DOHH2 (cell line): ENCODE measurements around the gene AP4B1.

Source experiments
- H3F3A ChIP-seq: fragments of 200-600 bp; sonication (generic), shearing (Covaris generic); 2 replicates; pipeline ENCODE4 v1.6.0; 2016; ENCODE audit warnings: antibody characterized with exemption, mild to moderate bottlenecking; ENCODE audit not compliant: control insufficient read depth, insufficient read depth
- H3K27ac ChIP-seq: fragments of 200-600 bp; sonication (generic); 2 replicates; pipeline ENCODE4 v1.5.1; 2014; ENCODE audit warnings: low read depth, mild to moderate bottlenecking, low read length, moderate library complexity
- H3K27me3 ChIP-seq: fragments of 200-600 bp; sonication (generic); 2 replicates; pipeline ENCODE4 v1.6.1; 2014; ENCODE audit warnings: mild to moderate bottlenecking, low read length, mixed read lengths; ENCODE audit not compliant: control insufficient read depth
- H3K36me3 ChIP-seq: fragments of 200-600 bp; sonication (generic); 2 replicates; pipeline ENCODE4 v1.6.1; 2014; ENCODE audit warnings: mild to moderate bottlenecking, low read length, moderate library complexity, mixed read lengths; ENCODE audit not compliant: control insufficient read depth
- H3K4me1 ChIP-seq: fragments of 200-600 bp; sonication (generic); 2 replicates; pipeline ENCODE4 v1.6.1; 2014; ENCODE audit warnings: mild to moderate bottlenecking, low read length, mixed read lengths; ENCODE audit not compliant: control insufficient read depth
- H3K4me2 ChIP-seq: fragments of 200-600 bp; sonication (generic); 2 replicates; pipeline ENCODE4 v1.6.0; 2014; ENCODE audit warnings: mild to moderate bottlenecking, low read length, moderate library complexity
- H3K4me3 ChIP-seq: fragments of 200-600 bp; sonication (generic); 2 replicates; pipeline ENCODE4 v1.5.1; 2014; ENCODE audit warnings: mild to moderate bottlenecking, low read length, mixed read lengths
- H3K79me2 ChIP-seq: fragments of 200-600 bp; sonication (generic); 2 replicates; pipeline ENCODE4 v1.6.1; 2014; ENCODE audit warnings: mild to moderate bottlenecking, low read length, mixed read lengths; ENCODE audit not compliant: control insufficient read depth
- H3K9me2 ChIP-seq: fragments of 200-600 bp; sonication (generic); replicated peaks from 2 replicates; pipeline ENCODE4 v1.6.1; 2014; ENCODE audit warnings: mild to moderate bottlenecking, low read length, mixed read lengths; ENCODE audit not compliant: control insufficient read depth
- H3K9me3 ChIP-seq: fragments of 200-600 bp; sonication (generic); 2 replicates; pipeline ENCODE4 v1.6.1; 2014; ENCODE audit warnings: antibody characterized with exemption, low read length, mixed read lengths; ENCODE audit not compliant: control insufficient read depth, insufficient read depth
- H4K20me1 ChIP-seq: fragments of 200-600 bp; sonication (generic); 2 replicates; pipeline ENCODE4 v1.6.0; 2014; ENCODE audit warnings: low read depth, mild to moderate bottlenecking, antibody characterized with exemption, low read length, moderate library complexity; ENCODE audit not compliant: control insufficient read depth, insufficient read depth
- EZH2phosphoT487 ChIP-seq: fragments of 200-600 bp; sonication (generic); IDR thresholded peaks from 2 replicates; pipeline ENCODE4 v1.6.1; 2017; ENCODE audit warnings: borderline replicate concordance, mild to moderate bottlenecking, antibody characterized with exemption, low read length, moderate library complexity, mixed read lengths
- TF ChIP-seq, protein P1 (sequence below): fragments of 200-600 bp; sonication (generic); IDR thresholded peaks from one replicate; pipeline ENCODE4 v1.5.1; 2014; ENCODE audit warnings: antibody characterized with exemption, mild to moderate bottlenecking, low read depth, low read length; ENCODE audit not compliant: poor library complexity, severe bottlenecking

The AP4B1 gene

DNA sequence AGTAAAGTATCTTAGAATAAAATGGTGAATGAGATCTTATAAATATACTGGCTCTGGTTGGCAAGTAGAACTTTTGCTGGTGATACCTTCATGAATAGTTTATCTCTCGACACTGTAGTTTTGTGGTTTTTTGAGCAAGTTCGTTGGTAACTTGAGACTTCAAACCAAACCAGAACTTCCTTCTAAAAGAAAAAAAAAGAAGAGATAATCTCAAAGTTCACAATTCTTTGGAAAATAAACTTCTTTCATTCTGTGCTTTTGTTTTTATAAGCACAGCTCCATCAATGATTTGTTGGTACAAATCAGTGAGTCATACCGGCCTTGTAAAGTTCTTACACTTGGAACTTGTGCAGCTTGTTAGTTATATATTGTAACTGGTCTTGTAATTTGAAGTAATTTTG, 26.9 kb upstream of the AP4B1 start:
- no peaks in the 10 kb centered on the region for H3K9me2 ChIP-seq
- peaks cover 8% of the 10 kb centered on the region; the same call in 1 of the 2 replicates for H3K36me3 ChIP-seq
- H3K4me2 ChIP-seq, result peak overlapping the region; percentile 93
- peaks cover 14% of the 10 kb centered on the region for H3F3A ChIP-seq
- H3K27me3 ChIP-seq, result no peaks in the 10 kb centered on the region
- peaks cover 15% of the 10 kb centered on the region; the same call in 1 of the 2 replicates for H4K20me1 ChIP-seq
- no peaks in the 10 kb centered on the region for H3K9me3 ChIP-seq
- H3K27ac ChIP-seq, result no peak overlapping the region
- peaks cover 76% of the 10 kb centered on the region for H3K79me2 ChIP-seq
- peak overlapping the region; percentile 96 for H3K4me3 ChIP-seq
- H3K4me1 ChIP-seq, result peaks cover 43% of the 10 kb centered on the region
- TF ChIP-seq, protein P1, sequence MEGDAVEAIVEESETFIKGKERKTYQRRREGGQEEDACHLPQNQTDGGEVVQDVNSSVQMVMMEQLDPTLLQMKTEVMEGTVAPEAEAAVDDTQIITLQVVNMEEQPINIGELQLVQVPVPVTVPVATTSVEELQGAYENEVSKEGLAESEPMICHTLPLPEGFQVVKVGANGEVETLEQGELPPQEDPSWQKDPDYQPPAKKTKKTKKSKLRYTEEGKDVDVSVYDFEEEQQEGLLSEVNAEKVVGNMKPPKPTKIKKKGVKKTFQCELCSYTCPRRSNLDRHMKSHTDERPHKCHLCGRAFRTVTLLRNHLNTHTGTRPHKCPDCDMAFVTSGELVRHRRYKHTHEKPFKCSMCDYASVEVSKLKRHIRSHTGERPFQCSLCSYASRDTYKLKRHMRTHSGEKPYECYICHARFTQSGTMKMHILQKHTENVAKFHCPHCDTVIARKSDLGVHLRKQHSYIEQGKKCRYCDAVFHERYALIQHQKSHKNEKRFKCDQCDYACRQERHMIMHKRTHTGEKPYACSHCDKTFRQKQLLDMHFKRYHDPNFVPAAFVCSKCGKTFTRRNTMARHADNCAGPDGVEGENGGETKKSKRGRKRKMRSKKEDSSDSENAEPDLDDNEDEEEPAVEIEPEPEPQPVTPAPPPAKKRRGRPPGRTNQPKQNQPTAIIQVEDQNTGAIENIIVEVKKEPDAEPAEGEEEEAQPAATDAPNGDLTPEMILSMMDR, result no peak
- no peak for TF ChIP-seq EZH2phosphoT487

DNA sequence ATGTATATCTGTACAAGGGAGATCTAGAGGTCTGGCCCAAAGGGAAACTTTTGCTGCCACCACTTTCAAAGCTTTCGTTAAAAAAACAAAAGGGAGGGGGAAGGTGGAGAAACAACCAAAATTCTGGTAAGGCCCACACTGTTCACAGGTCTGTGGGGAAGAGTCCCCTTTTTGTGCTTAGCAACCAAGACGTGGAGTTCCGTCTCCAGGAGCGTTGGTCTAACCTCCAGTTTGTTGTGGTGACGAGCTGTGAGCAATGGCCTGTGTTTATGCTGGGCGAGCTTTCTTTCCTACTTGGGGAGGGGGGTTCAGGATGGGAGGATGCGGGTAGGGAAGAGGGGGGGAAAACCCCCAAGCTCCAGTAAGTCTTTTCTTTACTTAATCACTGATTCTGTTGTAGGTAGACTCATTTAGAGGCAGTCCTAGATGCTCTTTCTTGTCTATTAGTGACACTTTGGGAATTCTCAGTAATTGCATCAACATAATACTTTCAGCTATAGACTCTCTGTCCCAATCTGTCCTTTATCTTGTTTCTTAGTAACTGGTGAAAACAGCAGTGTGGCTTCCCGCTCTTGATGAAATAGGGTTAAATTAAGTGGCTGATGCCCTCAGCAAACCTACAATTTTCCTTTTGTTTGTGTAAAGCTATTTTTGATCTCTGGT, 26.0 kb upstream of the AP4B1 start:
- Histone ChIP-seq H3K27ac (peak overlapping the region; percentile 57), H3K9me3 (no peaks in the 10 kb centered on the region), H4K20me1 (peaks cover 12% of the 10 kb centered on the region; the same call in 1 of the 2 replicates), H3K79me2 (peaks cover 68% of the 10 kb centered on the region), H3K4me1 (peaks cover 35% of the 10 kb centered on the region), H3K27me3 (no peaks in the 10 kb centered on the region), H3K9me2 (no peaks in the 10 kb centered on the region), H3F3A (peaks cover 11% of the 10 kb centered on the region), H3K36me3 (peaks cover 8% of the 10 kb centered on the region; the same call in 1 of the 2 replicates), H3K4me2 (peak overlapping the region; percentile 93), H3K4me3 (peak overlapping the region; percentile 96)
- no peak for TF ChIP-seq EZH2phosphoT487
- TF ChIP-seq, protein P1, result no peak

DNA sequence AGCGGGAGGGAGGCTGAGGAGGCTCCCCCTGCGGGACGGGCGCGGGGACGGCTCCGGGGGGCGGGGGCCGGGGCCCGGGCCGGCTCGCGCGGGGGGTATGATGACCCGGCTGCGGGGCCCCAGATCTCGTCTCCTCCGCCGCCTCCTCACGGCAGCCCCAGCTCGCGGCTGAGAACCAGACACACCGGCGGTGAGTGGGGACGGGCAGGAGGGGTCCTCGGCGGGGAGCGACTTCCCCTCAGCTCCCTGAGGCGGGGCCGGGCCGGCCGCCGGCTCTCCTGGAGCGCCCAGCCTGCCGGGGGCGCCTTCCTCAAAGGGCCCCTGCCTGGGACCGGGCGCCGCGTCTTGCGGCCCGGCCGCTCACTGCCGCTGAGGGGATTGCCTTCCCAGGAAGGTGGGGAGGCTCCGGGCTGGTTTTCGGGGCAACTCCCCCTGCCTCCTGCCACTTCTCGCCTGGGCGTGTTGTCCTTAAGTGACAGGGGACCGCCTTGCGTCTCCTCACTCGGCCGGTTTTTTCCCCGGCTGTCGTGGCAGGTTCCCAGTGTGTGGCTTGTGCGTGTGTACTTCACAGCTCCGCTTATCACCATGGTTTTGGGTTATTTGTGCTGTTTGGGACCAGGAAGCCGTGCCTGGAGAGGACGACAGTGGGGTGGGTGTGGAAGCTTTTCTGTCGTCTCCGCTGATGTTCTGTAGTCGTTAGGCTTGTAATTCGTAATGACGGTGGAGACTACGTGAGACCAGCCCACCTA, 25.3 kb upstream of the AP4B1 start:
- Histone ChIP-seq H3F3A (peaks cover 9% of the 10 kb centered on the region), H3K27me3 (no peaks in the 10 kb centered on the region), H3K9me3 (no peaks in the 10 kb centered on the region), H3K36me3 (0 out of 2 replicates have a peak, but pooled peaks cover 5% of the 10 kb centered on the region), H3K27ac (peak overlapping the region; percentile 57), H3K9me2 (no peaks in the 10 kb centered on the region), H3K4me1 (peaks cover 29% of the 10 kb centered on the region), H3K79me2 (peaks cover 61% of the 10 kb centered on the region), H4K20me1 (0 out of 2 replicates have a peak, but pooled peaks cover 6% of the 10 kb centered on the region), H3K4me2 (peak overlapping the region; percentile 93), H3K4me3 (peak overlapping the region; percentile 96)
- no peak for TF ChIP-seq EZH2phosphoT487
- TF ChIP-seq, protein P1, result peak; percentile 52
